Skeletal muscle satellite cell (primary cell): ENCODE measurements around the gene MMADHC.

ENCODE experiments used
- H3K27me3 ChIP-seq: 2 replicates; pipeline ENCODE4 v1.7.0; 2013; ENCODE audit warnings: low read length; ENCODE audit not compliant: control insufficient read depth, insufficient read depth
- H3K36me3 ChIP-seq: 2 replicates; pipeline ENCODE4 v1.7.0; 2013; ENCODE audit warnings: mild to moderate bottlenecking, control low read depth, low read length; ENCODE audit not compliant: insufficient read depth
- H3K4me1 ChIP-seq: 2 replicates; pipeline ENCODE4 v1.7.0; 2013; ENCODE audit warnings: low read length; ENCODE audit not compliant: control insufficient read depth, insufficient read depth
- H3K4me2 ChIP-seq: 2 replicates; pipeline ENCODE4 v1.7.0; 2013; ENCODE audit warnings: mild to moderate bottlenecking, low read length
- H3K4me3 ChIP-seq: 2 replicates; pipeline ENCODE4 v1.7.0; 2013; ENCODE audit warnings: low read length
- H3K9ac ChIP-seq: 2 replicates; pipeline ENCODE4 v1.7.0; 2013; ENCODE audit warnings: mild to moderate bottlenecking, low read depth, low read length, moderate library complexity
- H3K9me3 ChIP-seq: replicated peaks from 2 replicates; pipeline ENCODE4 v1.7.0; 2013; ENCODE audit warnings: mild to moderate bottlenecking, control low read depth, low read length

Gene MMADHC

GRCh38 chr2:149612122-149612521 is 24.5 kb upstream of the MMADHC start:
- Histone ChIP-seq H3K4me3 (no peak overlapping the region), H3K9me3 (no peaks in the 10 kb centered on the region), H3K36me3 (no peaks in the 10 kb centered on the region), H3K9ac (no peak overlapping the region), H3K27me3 (no peaks in the 10 kb centered on the region), H3K4me1 (peaks cover 23% of the 10 kb centered on the region), H3K4me2 (no peak overlapping the region)

GRCh38 chr2:149611100-149611820 is 23.7 kb upstream of the MMADHC start:
- Histone ChIP-seq H3K4me3 (no peak overlapping the region), H3K36me3 (no peaks in the 10 kb centered on the region), H3K4me1 (peaks cover 15% of the 10 kb centered on the region), H3K9ac (no peak overlapping the region), H3K9me3 (no peaks in the 10 kb centered on the region), H3K27me3 (no peaks in the 10 kb centered on the region), H3K4me2 (no peak overlapping the region)

- peaks cover 5% of the 10 kb centered on the region for H3K4me1 ChIP-seq
- H3K9ac ChIP-seq = no peak overlapping the region
- no peak overlapping the region for H3K4me3 ChIP-seq
- H3K27me3 ChIP-seq = no peaks in the 10 kb centered on the region
- H3K9me3 ChIP-seq = peaks cover under 1% of the 10 kb centered on the region
- no peak overlapping the region for H3K4me2 ChIP-seq
- no peaks in the 10 kb centered on the region for H3K36me3 ChIP-seq
These were observed 18.8 kb upstream of the MMADHC start for GRCh38 chr2:149606251-149606811.

GRCh38 chr2:149603248-149603647 is 15.7 kb upstream of the MMADHC start:
- Histone ChIP-seq H3K9ac (no peak overlapping the region), H3K4me2 (no peak overlapping the region), H3K36me3 (no peaks in the 10 kb centered on the region), H3K9me3 (peaks cover 4% of the 10 kb centered on the region), H3K4me1 (peaks cover 2% of the 10 kb centered on the region), H3K27me3 (no peaks in the 10 kb centered on the region), H3K4me3 (no peak overlapping the region)

GRCh38 chr2:149601141-149601796 is 13.7 kb upstream of the MMADHC start:
- peaks cover 4% of the 10 kb centered on the region for H3K9me3 ChIP-seq
- H3K4me2 ChIP-seq = no peak overlapping the region
- H3K27me3 ChIP-seq = no peaks in the 10 kb centered on the region
- H3K4me1 ChIP-seq = peaks cover 8% of the 10 kb centered on the region
- no peak overlapping the region for H3K9ac ChIP-seq
- no peak overlapping the region for H3K4me3 ChIP-seq
- no peaks in the 10 kb centered on the region for H3K36me3 ChIP-seq

GRCh38 chr2:149597668-149598326 is 10.2 kb upstream of the MMADHC start:
- no peaks in the 10 kb centered on the region for H3K36me3 ChIP-seq
- H3K9ac ChIP-seq = peak overlapping the region; percentile 55
- H3K4me1 ChIP-seq = peaks cover 20% of the 10 kb centered on the region
- no peaks in the 10 kb centered on the region for H3K27me3 ChIP-seq
- H3K9me3 ChIP-seq = peaks cover 4% of the 10 kb centered on the region
- peak overlapping the region; percentile 76 for H3K4me2 ChIP-seq
- peak overlapping the region; percentile 40 for H3K4me3 ChIP-seq

GRCh38 chr2:149597050-149597667 is 9.6 kb upstream of the MMADHC start:
- Histone ChIP-seq H3K4me3 (no peak overlapping the region), H3K9me3 (peaks cover 4% of the 10 kb centered on the region), H3K4me1 (peaks cover 20% of the 10 kb centered on the region)

GRCh38 chr2:149596471-149596870 is 8.9 kb upstream of the MMADHC start:
- Histone ChIP-seq H3K4me1 (peaks cover 19% of the 10 kb centered on the region), H3K9ac (no peak overlapping the region), H3K4me2 (no peak overlapping the region), H3K27me3 (no peaks in the 10 kb centered on the region), H3K36me3 (no peaks in the 10 kb centered on the region), H3K4me3 (no peak overlapping the region), H3K9me3 (peaks cover 4% of the 10 kb centered on the region)

More at GRCh38 chr2:149597050-149597667, 9.6 kb upstream of the MMADHC start:
- H3K36me3 ChIP-seq = no peaks in the 10 kb centered on the region
- H3K9ac ChIP-seq = no peak overlapping the region
- no peaks in the 10 kb centered on the region for H3K27me3 ChIP-seq
- H3K4me2 ChIP-seq = peak overlapping the region; percentile 53

- Histone ChIP-seq H3K4me3 (no peak overlapping the region), H3K4me1 (peaks cover 18% of the 10 kb centered on the region), H3K36me3 (no peaks in the 10 kb centered on the region), H3K4me2 (no peak overlapping the region), H3K27me3 (no peaks in the 10 kb centered on the region), H3K9me3 (no peaks in the 10 kb centered on the region), H3K9ac (no peak overlapping the region)
These were observed 7.7 kb upstream of the MMADHC start for GRCh38 chr2:149595056-149595963.

GRCh38 chr2:149594411-149594810 is 6.8 kb upstream of the MMADHC start:
- no peak overlapping the region for H3K4me3 ChIP-seq
- H3K9ac ChIP-seq = no peak overlapping the region
- H3K4me2 ChIP-seq = no peak overlapping the region
- no peaks in the 10 kb centered on the region for H3K27me3 ChIP-seq
- H3K9me3 ChIP-seq = no peaks in the 10 kb centered on the region
- H3K36me3 ChIP-seq = no peaks in the 10 kb centered on the region
- peaks cover 18% of the 10 kb centered on the region for H3K4me1 ChIP-seq
